ENCODE results near the gene COL25A1.
"Not testable (repeated sequence)": the region's sequence is repeated elsewhere in the genome, so short reads cannot be mapped to it uniquely, and the experiment has no call there.

- not testable (repeated sequence) for TF ChIP-seq POLR2AphosphoS5 (IDR thresholded peaks at IDR 0.05; ENCODE audit: borderline replicate concordance, low read depth, low read length); EZH2 (IDR thresholded peaks at IDR 0.05); FOXP2 (optimal IDR thresholded peaks at IDR 0.05; ENCODE audit: control extremely low read depth, extremely low read length, insufficient read depth)
Observed at GRCh38 chr4:109070677-109071076, 231.8 kb downstream of the COL25A1 start.
